Cardiac fibroblast (primary cell): ENCODE results near the gene PLXDC2.
"Not testable (repeated sequence)": the region's sequence is repeated elsewhere in the genome, so short reads cannot be mapped to it uniquely, and the experiment has no call there.

Experiments
- DNase-seq, 2 donors: peaks; one replicate each; pipeline versions ENCODE4 v3.0.0 to v3.0.0-alpha.2; 2010; ENCODE audit warnings: low read depth in 2 of 2
- H3K4me3 ChIP-seq, 2 donors: replicated peaks in 1 of 2; 1 replicate in 1 of 2; 2 replicates in 1 of 2; pipeline ENCODE4 v1.5.1; 2011; ENCODE audit warnings: low read depth in 2 of 2, low read length in 2 of 2, mild to moderate bottlenecking in 2 of 2, moderate library complexity in 1 of 2
- CTCF ChIP-seq: IDR thresholded peaks from one replicate; pipeline ENCODE4 v1.5.1; 2011; ENCODE audit warnings: low read depth, mild to moderate bottlenecking, low read length, inconsistent platforms

PLXDC2 gene

GRCh38 chr10:19987931-19988330 is 171.7 kb downstream of the PLXDC2 start:
- TF ChIP-seq CTCF, result no peak
- no peak overlapping the region for H3K4me3 ChIP-seq
- DNase-seq, result no peak

GRCh38 chr10:19993714-19994315 is 177.6 kb downstream of the PLXDC2 start:
- DNase-seq, result peak; percentile 26 to 37
- no peak overlapping the region for H3K4me3 ChIP-seq
- TF ChIP-seq CTCF, result no peak

GRCh38 chr10:19998482-19998881 is 182.2 kb downstream of the PLXDC2 start:
- H3K4me3 ChIP-seq, result no peak overlapping the region
- no peak for DNase-seq
- TF ChIP-seq CTCF, result no peak

- DNase-seq, result no peak
- H3K4me3 ChIP-seq, result no peak overlapping the region
- no peak for TF ChIP-seq CTCF
These were observed 183.2 kb downstream of the PLXDC2 start for GRCh38 chr10:19999431-19999830.

- H3K4me3 ChIP-seq, DNase-seq: not testable (repeated sequence)
These were observed 185.8 kb downstream of the PLXDC2 start for GRCh38 chr10:20002026-20002425.

- no peak for TF ChIP-seq CTCF
- H3K4me3 ChIP-seq, result no peak overlapping the region
- no peak for DNase-seq
These were observed 186.4 kb downstream of the PLXDC2 start for GRCh38 chr10:20002657-20003056.

GRCh38 chr10:20004087-20004523 is 187.9 kb downstream of the PLXDC2 start:
- H3K4me3 ChIP-seq, result no peak overlapping the region
- TF ChIP-seq CTCF, result no peak
- peak; percentile 67 to 74 for DNase-seq
